OCI-LY1 (cell line): ENCODE results near the gene GSC.

Source experiments
- EZH2 ChIP-seq: fragments of 200-600 bp; sonication (generic), shearing (Covaris generic); IDR thresholded peaks from 2 replicates; pipeline ENCODE4 v1.8.0; 2017; ENCODE audit warnings: borderline replicate concordance, mixed run types, mild to moderate bottlenecking, antibody characterized with exemption, low read length, moderate library complexity, mixed read lengths
- TF ChIP-seq, protein P1 (sequence below): fragments of 200-600 bp; sonication (generic), shearing (Covaris generic); IDR thresholded peaks from 2 replicates; pipeline ENCODE4 v1.5.1; 2017; ENCODE audit warnings: mild to moderate bottlenecking, antibody characterized with exemption, low read length, moderate library complexity, mixed read lengths

- TF ChIP-seq, protein P1, sequence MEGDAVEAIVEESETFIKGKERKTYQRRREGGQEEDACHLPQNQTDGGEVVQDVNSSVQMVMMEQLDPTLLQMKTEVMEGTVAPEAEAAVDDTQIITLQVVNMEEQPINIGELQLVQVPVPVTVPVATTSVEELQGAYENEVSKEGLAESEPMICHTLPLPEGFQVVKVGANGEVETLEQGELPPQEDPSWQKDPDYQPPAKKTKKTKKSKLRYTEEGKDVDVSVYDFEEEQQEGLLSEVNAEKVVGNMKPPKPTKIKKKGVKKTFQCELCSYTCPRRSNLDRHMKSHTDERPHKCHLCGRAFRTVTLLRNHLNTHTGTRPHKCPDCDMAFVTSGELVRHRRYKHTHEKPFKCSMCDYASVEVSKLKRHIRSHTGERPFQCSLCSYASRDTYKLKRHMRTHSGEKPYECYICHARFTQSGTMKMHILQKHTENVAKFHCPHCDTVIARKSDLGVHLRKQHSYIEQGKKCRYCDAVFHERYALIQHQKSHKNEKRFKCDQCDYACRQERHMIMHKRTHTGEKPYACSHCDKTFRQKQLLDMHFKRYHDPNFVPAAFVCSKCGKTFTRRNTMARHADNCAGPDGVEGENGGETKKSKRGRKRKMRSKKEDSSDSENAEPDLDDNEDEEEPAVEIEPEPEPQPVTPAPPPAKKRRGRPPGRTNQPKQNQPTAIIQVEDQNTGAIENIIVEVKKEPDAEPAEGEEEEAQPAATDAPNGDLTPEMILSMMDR, result no peak
- TF ChIP-seq EZH2, result no peak
These were observed 41.0 kb downstream of the GSC start for GRCh38 chr14:94728950-94729349.
